GM12874 (cell line): ENCODE results near the gene ALDH1A3.

ENCODE experiments used
- CTCF ChIP-seq: IDR thresholded peaks from 2 replicates; pipeline ENCODE4 v1.5.1; 2011; ENCODE audit warnings: low read depth, mild to moderate bottlenecking, control low read depth, low read length, moderate library complexity; ENCODE audit not compliant: insufficient read depth

Gene ALDH1A3

GRCh38 chr15:100928632-100929280 lies 49.1 kb downstream of the ALDH1A3 start:
- no peak for TF ChIP-seq CTCF

DNA sequence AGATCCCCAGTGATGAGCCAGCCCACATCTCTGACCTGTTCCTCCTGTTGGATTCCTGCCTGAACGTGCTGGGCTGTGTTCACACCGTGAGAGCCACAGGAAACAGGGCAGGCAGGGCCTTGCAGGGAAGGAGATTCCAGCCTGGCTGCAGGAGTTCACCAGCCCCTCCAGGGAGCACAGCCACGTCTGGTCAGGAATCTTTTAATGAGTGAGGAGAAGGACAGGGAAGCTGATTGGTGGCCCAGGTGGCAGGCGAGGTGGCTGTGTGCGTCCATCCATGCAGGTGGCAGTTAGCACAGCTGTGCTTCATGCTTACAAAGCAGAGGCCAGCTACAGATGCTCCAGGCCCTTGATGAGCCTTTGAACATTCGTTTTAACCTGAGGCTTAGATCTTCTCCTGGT lies 50.0 kb downstream of the ALDH1A3 start:
- TF ChIP-seq CTCF = no peak

GRCh38 chr15:100930306-100930848 lies 50.7 kb downstream of the ALDH1A3 start:
- no peak for TF ChIP-seq CTCF

GRCh38 chr15:100931143-100931890 lies 51.7 kb downstream of the ALDH1A3 start:
- TF ChIP-seq CTCF = no peak

- no peak for TF ChIP-seq CTCF
Observed at GRCh38 chr15:100932676-100933348, 53.2 kb downstream of the ALDH1A3 start.

GRCh38 chr15:100934166-100934565 lies 54.5 kb downstream of the ALDH1A3 start:
- no peak for TF ChIP-seq CTCF

GRCh38 chr15:100934726-100935125 lies 55.1 kb downstream of the ALDH1A3 start:
- no peak for TF ChIP-seq CTCF
